AG04450 (cell line): ENCODE measurements around the gene ARID3C. TPM values are rescaled to one million over a fixed set of nuclear protein-coding genes. Genes with fewer than 3 reads are reported as not detected.
A peak's percentile ranks its signal among the peaks of the same experiment; 100 is the strongest.

Experiments used
- CTCF ChIA-PET: fragments of 300-600, 350-600 bp; formaldehyde crosslinking; extraction: SDS; loops from one replicate; lab custom pipeline; 2022; ENCODE audit warnings: antibody characterized with exemption, inconsistent platforms; lab: Charles Lee
- POLR2A ChIA-PET: fragments of 350-600 bp; formaldehyde crosslinking; extraction: SDS; loops from one replicate; lab custom pipeline; 2021; ENCODE audit warnings: antibody characterized with exemption, inconsistent platforms; lab: Yijun Ruan, JAX
- DNase-seq: peaks from one replicate; pipeline ENCODE4 v3.0.0-alpha.2; 2011; ENCODE audit warnings: low read depth, low spot score
- H3K27ac ChIP-seq: one replicate; pipeline ENCODE4 v1.5.1; 2012; ENCODE audit warnings: low read depth, low read length, control low read depth
- H3K27me3 ChIP-seq: one replicate; pipeline ENCODE4 v1.6.0; 2012; ENCODE audit warnings: low read length; ENCODE audit not compliant: control insufficient read depth, insufficient read depth
- H3K4me3 ChIP-seq: 2 replicates; pipeline ENCODE4 v1.5.1; 2011; ENCODE audit warnings: mild to moderate bottlenecking, low read depth, low read length, control low read depth
- H3K9me3 ChIP-seq: 2 replicates; pipeline ENCODE4 v1.5.1; 2012; ENCODE audit warnings: low read length; ENCODE audit not compliant: control insufficient read depth, insufficient read depth
- polyA plus RNA-seq: library from polyadenylated mRNA; depleted of rRNA; stranded (reverse); fragments of >200 nt; gene quantifications from 2 replicates; pipeline ENCODE4 v1.2.3, GENCODE V29; 2011
- TF ChIP-seq, protein P1 (sequence below): IDR thresholded peaks from 2 replicates; pipeline ENCODE4 v1.5.1; 2011; ENCODE audit warnings: low read depth, low read length, control low read depth, inconsistent platforms

The ARID3C gene
- polyA plus RNA-seq, 1 experiment, result not detected

DNA sequence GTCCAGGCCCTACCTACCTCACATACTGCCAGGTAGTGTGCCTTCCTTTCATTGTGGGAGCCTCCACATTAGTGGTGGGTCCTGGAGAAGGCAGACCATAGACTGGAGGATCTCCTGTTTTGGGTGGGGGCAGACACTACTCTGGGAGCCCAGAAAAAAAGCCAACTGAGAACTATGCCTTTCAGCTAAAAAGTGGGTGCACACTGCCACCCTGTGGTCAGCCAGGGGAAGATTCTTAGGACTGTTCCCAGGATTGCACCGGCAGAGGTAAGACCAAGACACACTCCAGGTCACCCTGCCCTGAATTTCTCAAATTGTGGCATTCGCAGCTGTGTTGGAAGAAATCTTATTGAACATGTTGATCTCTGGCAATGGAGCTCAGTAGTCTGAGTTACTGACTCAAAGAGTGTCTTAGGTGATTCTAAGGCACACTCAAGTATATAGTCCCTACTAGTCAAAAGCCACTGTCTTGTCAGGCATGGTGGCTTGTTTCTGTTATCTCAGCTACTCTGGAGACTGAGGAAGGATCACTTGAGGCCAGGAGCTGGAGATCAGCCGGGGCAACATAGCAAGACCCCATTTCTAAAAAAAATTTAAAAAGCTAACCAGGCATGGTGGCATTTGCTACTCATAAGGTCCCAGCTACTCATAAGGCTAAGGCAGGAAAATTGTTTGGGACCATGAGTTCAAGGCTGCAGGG is 5.1 kb upstream of the ARID3C start:
- ChIA-PET POLR2A (interaction anchor here (2.2 kb wide), 1 partner anchor 14 kb away, joined by 15 read pairs; the partner anchor contains the start of gene DCTN3), CTCF (interaction anchor here (0.5 to 4.0 kb wide), 26 partner anchors 9 to 524 kb away, joined by 3 to 111 read pairs (median 4); partner anchors contain the start of genes DCTN3, GALT, IL11RA and MYORG)
- no peak for DNase-seq
- H3K27ac ChIP-seq, result no peak overlapping the region
- TF ChIP-seq, protein P1, sequence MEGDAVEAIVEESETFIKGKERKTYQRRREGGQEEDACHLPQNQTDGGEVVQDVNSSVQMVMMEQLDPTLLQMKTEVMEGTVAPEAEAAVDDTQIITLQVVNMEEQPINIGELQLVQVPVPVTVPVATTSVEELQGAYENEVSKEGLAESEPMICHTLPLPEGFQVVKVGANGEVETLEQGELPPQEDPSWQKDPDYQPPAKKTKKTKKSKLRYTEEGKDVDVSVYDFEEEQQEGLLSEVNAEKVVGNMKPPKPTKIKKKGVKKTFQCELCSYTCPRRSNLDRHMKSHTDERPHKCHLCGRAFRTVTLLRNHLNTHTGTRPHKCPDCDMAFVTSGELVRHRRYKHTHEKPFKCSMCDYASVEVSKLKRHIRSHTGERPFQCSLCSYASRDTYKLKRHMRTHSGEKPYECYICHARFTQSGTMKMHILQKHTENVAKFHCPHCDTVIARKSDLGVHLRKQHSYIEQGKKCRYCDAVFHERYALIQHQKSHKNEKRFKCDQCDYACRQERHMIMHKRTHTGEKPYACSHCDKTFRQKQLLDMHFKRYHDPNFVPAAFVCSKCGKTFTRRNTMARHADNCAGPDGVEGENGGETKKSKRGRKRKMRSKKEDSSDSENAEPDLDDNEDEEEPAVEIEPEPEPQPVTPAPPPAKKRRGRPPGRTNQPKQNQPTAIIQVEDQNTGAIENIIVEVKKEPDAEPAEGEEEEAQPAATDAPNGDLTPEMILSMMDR, result peak; percentile 86
- no peaks in the 10 kb centered on the region; the same call in 1 of the 2 replicates for H3K9me3 ChIP-seq
- H3K4me3 ChIP-seq, result no peak overlapping the region
- peaks cover 22% of the 10 kb centered on the region for H3K27me3 ChIP-seq

DNA sequence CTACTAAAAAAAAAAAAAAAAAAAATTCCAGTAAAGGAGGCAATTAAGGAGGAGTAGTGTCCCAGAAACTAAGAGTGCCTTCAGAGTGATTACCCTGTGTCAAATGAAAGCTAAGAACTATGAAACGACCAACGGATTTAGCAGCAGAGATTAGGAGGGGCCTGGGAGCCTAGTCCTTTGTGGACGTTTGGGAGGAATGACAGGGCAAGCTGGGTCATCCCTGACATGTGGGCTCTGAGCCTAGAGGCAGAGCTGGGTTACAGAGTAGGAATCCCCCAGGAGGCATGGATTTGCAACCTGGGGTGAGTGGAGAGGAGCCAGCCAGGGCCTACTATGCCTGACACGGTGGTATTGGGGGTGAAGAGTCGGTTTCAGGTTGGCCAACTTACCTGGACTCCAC is 4.3 kb upstream of the ARID3C start:
- Histone ChIP-seq H3K27ac (no peak overlapping the region), H3K27me3 (peaks cover 28% of the 10 kb centered on the region), H3K9me3 (no peaks in the 10 kb centered on the region; the same call in 1 of the 2 replicates), H3K4me3 (no peak overlapping the region)
- no peak for DNase-seq
- ChIA-PET CTCF (interaction anchor here (0.5 to 4.0 kb wide), 17 partner anchors 8 to 525 kb away, joined by 3 to 111 read pairs (median 7); partner anchors contain the start of genes DCTN3, GALT and RPP25L), POLR2A (interaction anchor here (2.2 kb wide), 1 partner anchor 13 kb away, joined by 15 read pairs; the partner anchor contains the start of gene DCTN3)
- TF ChIP-seq, protein P1, result no peak

DNA sequence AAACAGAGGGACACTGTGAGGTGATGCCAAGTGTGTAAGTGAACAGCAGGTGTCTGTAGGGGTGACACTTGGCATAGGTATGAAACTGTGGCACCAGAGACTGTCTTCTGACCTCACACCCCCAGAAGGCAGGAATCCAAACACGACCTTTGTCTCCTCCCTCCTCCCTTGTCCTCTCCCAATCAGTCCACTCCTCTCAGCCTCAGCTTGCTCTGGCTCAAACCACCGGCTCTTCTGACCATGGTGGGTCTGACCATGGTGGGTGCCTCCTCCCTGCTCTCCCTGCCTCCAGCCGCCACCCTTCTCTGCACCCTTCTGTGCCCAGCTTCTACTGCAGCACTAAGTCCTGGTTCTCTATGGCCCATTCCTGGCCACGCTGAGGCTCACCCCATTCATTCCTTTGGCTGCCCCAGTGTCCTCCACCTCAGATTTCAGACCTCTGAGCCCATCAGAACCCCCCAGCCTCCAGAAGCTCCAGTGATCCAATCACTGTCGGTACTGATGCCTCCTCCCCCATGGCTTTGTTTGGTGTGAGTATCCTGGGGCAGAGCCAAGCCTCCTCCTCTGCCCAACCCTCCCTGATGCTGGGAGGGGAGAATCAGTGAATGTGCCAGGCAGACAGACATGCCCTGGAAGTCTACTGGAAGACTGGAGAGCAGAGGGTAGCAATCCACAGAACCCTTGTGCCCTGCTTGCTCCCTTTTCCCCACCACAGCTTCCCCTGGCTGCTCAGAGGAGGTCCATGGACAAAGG is 1.7 kb upstream of the ARID3C start:
- POLR2A ChIA-PET, result no interaction called here
- H3K27me3 ChIP-seq, result peaks cover 53% of the 10 kb centered on the region

DNA sequence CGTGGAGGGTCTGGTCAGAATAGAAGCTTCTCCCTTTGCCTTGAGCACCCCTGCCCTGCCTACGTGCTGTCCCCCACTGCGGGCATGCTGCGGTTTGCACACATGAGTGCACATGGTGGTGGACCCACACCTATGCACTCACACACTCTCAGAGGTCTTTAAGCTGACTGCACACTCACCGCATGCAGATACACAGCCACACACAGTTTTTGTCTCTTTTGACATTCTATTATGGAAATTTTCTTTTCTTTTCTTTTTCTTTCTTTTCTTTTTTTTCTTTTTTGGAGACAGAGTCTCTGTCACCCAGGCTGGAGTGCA is 584 bp upstream of the ARID3C start:
- no peak for DNase-seq
- TF ChIP-seq, protein P1, result no peak
- Histone ChIP-seq H3K27ac (no peak overlapping the region), H3K4me3 (no peak overlapping the region), H3K27me3 (peaks cover 64% of the 10 kb centered on the region), H3K9me3 (no peaks in the 10 kb centered on the region)
- CTCF ChIA-PET, result interaction anchor here (1.3 to 2.2 kb wide), 2 partner anchors 73 to 226 kb away, joined by 3 to 5 read pairs; no protein-coding TSS in a partner anchor
- POLR2A ChIA-PET, result no interaction called here

More for the DNA sequence above, 1.7 kb upstream of the ARID3C start:
- no peak overlapping the region for H3K27ac ChIP-seq
- H3K9me3 ChIP-seq, result no peaks in the 10 kb centered on the region
- CTCF ChIA-PET, result interaction anchor here (0.6 to 2.2 kb wide), 3 partner anchors 10 to 72 kb away, joined by 3 to 5 read pairs (median 3); partner anchors contain the start of gene DCTN3
- no peak overlapping the region for H3K4me3 ChIP-seq
- TF ChIP-seq, protein P1, result no peak
- no peak for DNase-seq
